Gastroesophageal sphincter (tissue), 3 donors: Measurements from ENCODE around the gene IQGAP1.

ENCODE experiments used
- EP300 ChIP-seq: sonication (generic); formaldehyde crosslinking; IDR thresholded peaks from one replicate; pipeline ENCODE4 v1.6.1; 2017; ENCODE audit warnings: antibody characterized with exemption, mild to moderate bottlenecking
- POLR2A ChIP-seq, 2 donors: fragments of 450-650 bp; IDR thresholded peaks; one replicate each; pipeline ENCODE4 v1.6.1; 2017; ENCODE audit warnings: antibody characterized with exemption in 2 of 2, mild to moderate bottlenecking in 2 of 2, moderate library complexity in 1 of 2
- POLR2AphosphoS5 ChIP-seq: sonication (generic); formaldehyde crosslinking; IDR thresholded peaks from one replicate; pipeline ENCODE4 v1.6.1; 2017; ENCODE audit warnings: antibody characterized with exemption
- TF ChIP-seq, protein P1 (sequence below), 4 experiments: fragments of 200-600 bp in 2 of 4; fragments of 450-650 bp in 2 of 4; sonication (generic) in 1 of 4; IDR thresholded peaks; one replicate each; pipeline ENCODE4 v1.5.1; 2017 to 2019; ENCODE audit warnings: antibody characterized with exemption in 4 of 4, mild to moderate bottlenecking in 2 of 4, moderate library complexity in 2 of 4

DNA sequence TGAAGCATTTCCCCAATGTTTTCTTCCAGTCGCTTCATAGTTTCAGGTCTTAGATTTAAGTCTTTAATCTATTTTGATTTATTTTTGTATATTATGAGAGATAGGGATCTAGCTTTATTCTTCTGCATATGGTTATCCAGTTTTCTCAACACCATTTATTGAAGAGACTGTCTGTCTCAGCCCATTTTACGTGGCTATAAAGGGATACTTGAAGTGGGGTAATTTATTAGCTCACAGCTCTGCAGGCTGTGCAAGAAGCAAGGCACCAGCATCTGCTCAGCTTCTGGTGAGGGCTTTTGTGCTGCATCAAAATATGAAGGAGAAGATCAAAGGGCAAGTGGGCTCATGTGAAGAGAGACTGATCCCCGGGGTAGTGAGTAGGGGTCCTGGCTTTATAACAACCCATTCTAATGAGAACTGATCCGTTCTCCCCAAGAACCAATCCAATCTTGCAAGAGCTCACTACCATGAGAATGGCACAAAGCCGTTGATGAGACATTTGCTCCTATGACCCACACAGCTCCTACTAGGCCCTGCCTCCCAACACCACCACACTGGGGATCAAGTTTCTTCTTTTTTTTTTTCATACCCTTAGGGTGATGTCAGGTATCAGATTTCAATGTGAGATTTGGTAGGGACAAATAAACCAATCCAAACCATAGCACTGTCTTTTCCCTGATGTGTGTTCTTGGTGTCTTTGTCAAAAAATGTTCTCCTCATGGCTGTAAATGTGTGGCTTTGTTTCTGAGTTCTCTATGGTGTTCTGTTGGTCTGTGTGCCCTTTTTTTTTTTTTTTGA lies 63.2 kb downstream of the IQGAP1 start:
- TF ChIP-seq, protein P1, sequence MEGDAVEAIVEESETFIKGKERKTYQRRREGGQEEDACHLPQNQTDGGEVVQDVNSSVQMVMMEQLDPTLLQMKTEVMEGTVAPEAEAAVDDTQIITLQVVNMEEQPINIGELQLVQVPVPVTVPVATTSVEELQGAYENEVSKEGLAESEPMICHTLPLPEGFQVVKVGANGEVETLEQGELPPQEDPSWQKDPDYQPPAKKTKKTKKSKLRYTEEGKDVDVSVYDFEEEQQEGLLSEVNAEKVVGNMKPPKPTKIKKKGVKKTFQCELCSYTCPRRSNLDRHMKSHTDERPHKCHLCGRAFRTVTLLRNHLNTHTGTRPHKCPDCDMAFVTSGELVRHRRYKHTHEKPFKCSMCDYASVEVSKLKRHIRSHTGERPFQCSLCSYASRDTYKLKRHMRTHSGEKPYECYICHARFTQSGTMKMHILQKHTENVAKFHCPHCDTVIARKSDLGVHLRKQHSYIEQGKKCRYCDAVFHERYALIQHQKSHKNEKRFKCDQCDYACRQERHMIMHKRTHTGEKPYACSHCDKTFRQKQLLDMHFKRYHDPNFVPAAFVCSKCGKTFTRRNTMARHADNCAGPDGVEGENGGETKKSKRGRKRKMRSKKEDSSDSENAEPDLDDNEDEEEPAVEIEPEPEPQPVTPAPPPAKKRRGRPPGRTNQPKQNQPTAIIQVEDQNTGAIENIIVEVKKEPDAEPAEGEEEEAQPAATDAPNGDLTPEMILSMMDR (IDR thresholded peaks at IDR 0.05) = no peak
- TF ChIP-seq EP300 (no peak), POLR2AphosphoS5 (no peak), POLR2A (IDR thresholded peaks at IDR 0.05) (no peak)
